Tibial nerve (tissue), 4 donors: ENCODE measurements around the gene LZTR1.

Source experiments
- CTCF ChIP-seq, 5 experiments: fragments of 200-600 bp in 3 of 5; fragments of 450-650 bp in 2 of 5; sonication (generic) in 3 of 5; IDR thresholded peaks; one replicate each; pipeline ENCODE4 v1.5.1; 2016 to 2019; ENCODE audit warnings: antibody characterized with exemption in 5 of 5, mild to moderate bottlenecking in 3 of 5, moderate library complexity in 2 of 5
- EP300 ChIP-seq, 2 donors: sonication (generic); formaldehyde crosslinking; IDR thresholded peaks; one replicate each; pipeline ENCODE4 v1.6.1; 2017; ENCODE audit warnings: antibody characterized with exemption in 2 of 2, mild to moderate bottlenecking in 1 of 2
- POLR2A ChIP-seq, 2 donors: fragments of 450-650 bp; IDR thresholded peaks; one replicate each; pipeline ENCODE4 v1.6.1; 2017; ENCODE audit warnings: antibody characterized with exemption in 2 of 2, mild to moderate bottlenecking in 2 of 2, moderate library complexity in 2 of 2

- no peak for TF ChIP-seq CTCF (IDR thresholded peaks at IDR 0.05)
- TF ChIP-seq EP300 (IDR thresholded peaks at IDR 0.05) = no peak
- no peak for TF ChIP-seq POLR2A (IDR thresholded peaks at IDR 0.05)
Measured at GRCh38 chr22:21041937-21042336, 59.8 kb downstream of the LZTR1 start.
